Measurements from ENCODE around the gene ARPC1A.
"Not testable (repeated sequence)": the region's sequence is repeated elsewhere in the genome, so short reads cannot be mapped to it uniquely, and the experiment has no call there.

The ARPC1A gene

DNA sequence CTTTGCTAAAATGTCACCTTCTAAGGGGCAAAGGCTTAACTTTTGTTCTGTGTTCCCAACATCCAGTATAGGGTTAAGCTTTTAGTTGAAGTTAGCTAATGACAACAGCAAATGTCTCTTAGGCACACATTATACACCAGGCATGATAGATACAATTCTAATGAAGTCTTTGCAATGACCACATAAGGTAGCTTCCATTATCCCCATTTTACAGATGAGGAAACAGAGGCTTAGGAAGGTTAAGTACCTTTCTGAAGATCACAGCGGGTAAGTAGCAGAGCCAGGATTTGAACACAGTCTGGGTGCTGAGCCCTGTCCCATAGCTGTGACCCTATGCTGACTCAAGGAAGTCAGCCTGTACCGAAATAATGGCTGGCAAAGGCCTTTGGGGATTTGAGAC lies 84.9 kb downstream of the ARPC1A start:
- Histone ChIP-seq H2AK5ac (ENCODE audit: low read length) (no peak overlapping the region), H3K14ac (ENCODE audit: low read length) (no peak overlapping the region), H3K36me3 (ENCODE audit: control insufficient read depth in 1 of 2, insufficient read depth in 2 of 2, low read length in 2 of 2) (peaks cover 32 to 40% of the 10 kb centered on the region in 2 experiments), H3K4me1 (ENCODE audit: control insufficient read depth in 1 of 2, insufficient read depth in 2 of 2, low read length in 2 of 2) (peaks cover 2 to 7% of the 10 kb centered on the region in 2 experiments), H3K27ac (ENCODE audit: low read depth, low read length) (no peak overlapping the region), H2AFZ (ENCODE audit: insufficient read depth, low read length, poor library complexity) (no peak overlapping the region), H3K27me3 (ENCODE audit: insufficient read depth, low read length) (peaks cover 2% of the 10 kb centered on the region), H3K9me3 (ENCODE audit: insufficient read depth, low read depth, low read length) (peaks cover 1% of the 10 kb centered on the region), H4K12ac (ENCODE audit: low read depth, low read length) (no peak overlapping the region), H3K18ac (ENCODE audit: low read length) (no peak overlapping the region), H2BK120ac (ENCODE audit: insufficient read depth, low read length, poor library complexity) (no peak overlapping the region), H3K9ac (ENCODE audit: low read length) (no peak overlapping the region), H3K23ac (ENCODE audit: low read length) (no peak overlapping the region), H3K4ac (ENCODE audit: low read depth, low read length) (peak overlapping the region; percentile 89), H4K8ac (ENCODE audit: low read depth, low read length) (no peak overlapping the region), H3K4me2 (ENCODE audit: low read length) (no peak overlapping the region), H3K79me2 (ENCODE audit: control insufficient read depth, insufficient read depth, low read length, poor library complexity) (peaks cover 19% of the 10 kb centered on the region), H4K91ac (ENCODE audit: low read depth, low read length) (no peak overlapping the region), H3K4me3 (ENCODE audit: low read depth, low read length) (no peak overlapping the region), H3K79me1 (ENCODE audit: low read length) (peaks cover 14% of the 10 kb centered on the region), H2BK5ac (ENCODE audit: low read depth, low read length, poor library complexity) (no peak overlapping the region), H2BK12ac (ENCODE audit: low read length) (no peak overlapping the region)
- DNase-seq = no peak
- WGBS (ENCODE audit: extremely low coverage, insufficient coverage, insufficient read length) = no CpG with 5 or more reads among the region's 2 CpGs

DNA sequence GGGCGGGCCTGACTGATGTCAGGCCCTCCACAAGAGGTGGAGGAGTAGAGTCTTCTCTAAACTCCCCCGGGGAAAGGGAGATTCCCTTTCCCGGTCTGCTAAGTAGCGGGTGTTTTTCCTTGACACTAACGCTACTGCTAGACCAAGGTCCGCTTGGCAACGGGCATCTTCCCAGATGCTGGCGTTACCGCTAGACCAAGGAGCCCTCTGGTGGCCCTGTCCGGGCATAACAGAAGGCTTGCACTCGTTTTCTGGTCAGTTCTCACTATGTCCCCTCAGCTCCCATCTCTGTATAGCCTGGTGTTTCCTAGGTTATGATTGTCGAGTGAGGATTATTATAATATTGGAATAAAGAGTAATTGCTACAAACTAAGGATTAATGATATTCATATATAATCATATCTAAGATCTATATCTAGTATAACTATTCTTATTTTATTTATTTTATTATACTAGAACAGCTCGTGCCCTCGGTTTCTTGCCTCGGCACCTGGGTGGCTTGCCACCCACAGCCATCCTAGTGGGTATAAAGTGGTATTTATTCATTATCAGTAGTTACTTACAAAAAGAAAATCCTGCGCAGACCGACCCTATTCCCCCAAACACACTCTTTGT lies 89.9 kb downstream of the ARPC1A start:
- H3K18ac ChIP-seq (ENCODE audit: low read length); H3K9ac ChIP-seq (ENCODE audit: low read length); H3K4me3 ChIP-seq (ENCODE audit: low read depth, low read length); H2BK120ac ChIP-seq (ENCODE audit: insufficient read depth, low read length, poor library complexity); H2AK5ac ChIP-seq (ENCODE audit: low read length); H3K27ac ChIP-seq (ENCODE audit: low read depth, low read length); H3K79me2 ChIP-seq (ENCODE audit: control insufficient read depth, insufficient read depth, low read length, poor library complexity); H2AFZ ChIP-seq (ENCODE audit: insufficient read depth, low read length, poor library complexity); H3K79me1 ChIP-seq (ENCODE audit: low read length); H3K9me3 ChIP-seq (ENCODE audit: insufficient read depth, low read depth, low read length); H2BK5ac ChIP-seq (ENCODE audit: low read depth, low read length, poor library complexity); H3K23ac ChIP-seq (ENCODE audit: low read length); H4K91ac ChIP-seq (ENCODE audit: low read depth, low read length); H4K8ac ChIP-seq (ENCODE audit: low read depth, low read length); H2BK12ac ChIP-seq (ENCODE audit: low read length); H3K14ac ChIP-seq (ENCODE audit: low read length); H3K4me2 ChIP-seq (ENCODE audit: low read length); H3K27me3 ChIP-seq (ENCODE audit: insufficient read depth, low read length); H4K12ac ChIP-seq (ENCODE audit: low read depth, low read length); H3K4ac ChIP-seq (ENCODE audit: low read depth, low read length); H3K4me1 ChIP-seq (ENCODE audit: control insufficient read depth in 1 of 2, insufficient read depth in 2 of 2, low read length in 2 of 2): not testable (repeated sequence)
- DNase-seq = peak; percentile 70 to 78
- WGBS (ENCODE audit: extremely low coverage, insufficient coverage, insufficient read length) = no CpG with 5 or more reads among the region's 17 CpGs
- H3K36me3 ChIP-seq (ENCODE audit: control insufficient read depth in 1 of 2, insufficient read depth in 2 of 2, low read length in 2 of 2) = peaks cover 72 to 79% of the 10 kb centered on the region in 2 experiments
